Measurements from ENCODE around the gene C4A.
"Not testable (repeated sequence)": the region's sequence is repeated elsewhere in the genome, so short reads cannot be mapped to it uniquely, and the experiment has no call there.

The C4A gene

DNA sequence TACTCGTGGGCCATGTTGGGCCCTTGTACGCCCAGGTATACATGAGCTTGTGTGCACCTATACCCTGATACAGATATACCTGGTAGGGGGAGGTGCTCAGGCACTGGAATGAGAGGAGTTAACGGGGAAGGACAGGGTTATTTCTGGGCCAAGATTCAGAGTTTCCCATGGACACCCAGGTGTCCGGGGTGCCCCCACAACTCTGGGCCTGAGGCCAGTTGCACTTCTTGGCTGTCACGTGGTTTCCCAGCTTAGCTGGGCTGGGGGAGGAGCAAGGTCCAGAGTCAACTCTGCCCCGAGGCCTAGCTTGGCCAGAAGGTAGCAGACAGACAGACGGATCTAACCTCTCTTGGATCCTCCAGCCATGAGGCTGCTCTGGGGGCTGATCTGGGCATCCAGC, at the start of gene C4A:
C4A (plus strand) TSS at position 314 of the 400 bp plus-strand sequence; CDS start at position 365, 51 bp downstream.
- not testable (repeated sequence) for H3K27me3 ChIP-seq (ENCODE audit: control insufficient read depth, insufficient read depth, low read length); H3K36me3 ChIP-seq (ENCODE audit: control insufficient read depth, low read depth, low read length); H3K4me3 ChIP-seq (ENCODE audit: low read length); H3K9me3 ChIP-seq (ENCODE audit: control insufficient read depth, low read depth, low read length); H3K9ac ChIP-seq (ENCODE audit: low read length); H3K27ac ChIP-seq (ENCODE audit: low read length); H3K4me1 ChIP-seq (ENCODE audit: control insufficient read depth, low read depth, low read length)

DNA sequence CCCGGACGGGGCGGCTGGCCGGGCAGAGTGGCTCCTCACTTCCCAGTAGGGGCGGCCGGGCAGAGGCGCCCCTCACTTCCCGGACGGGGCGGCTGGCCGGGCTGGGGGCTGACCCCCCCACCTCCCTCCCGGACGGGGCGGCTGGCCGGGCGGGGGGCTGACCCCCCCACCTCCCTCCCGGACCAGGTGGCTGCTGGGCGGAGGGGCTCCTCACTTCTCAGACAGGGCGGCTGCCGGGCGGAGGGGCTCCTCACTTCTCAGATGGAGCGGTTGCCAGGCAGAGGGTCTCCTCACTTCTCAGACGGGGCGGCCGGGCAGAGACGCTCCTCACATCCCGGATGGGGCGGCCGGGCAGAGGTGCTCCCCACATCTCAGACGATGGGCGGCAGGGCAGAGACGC, 49.7 kb upstream of the C4A start:
- not testable (repeated sequence) for H3K36me3 ChIP-seq (ENCODE audit: control insufficient read depth, low read depth, low read length); H3K9me3 ChIP-seq (ENCODE audit: control insufficient read depth, low read depth, low read length); H3K4me3 ChIP-seq (ENCODE audit: low read length); H3K27me3 ChIP-seq (ENCODE audit: control insufficient read depth, insufficient read depth, low read length); H3K9ac ChIP-seq (ENCODE audit: low read length); H3K4me1 ChIP-seq (ENCODE audit: control insufficient read depth, low read depth, low read length); H3K27ac ChIP-seq (ENCODE audit: low read length)

DNA sequence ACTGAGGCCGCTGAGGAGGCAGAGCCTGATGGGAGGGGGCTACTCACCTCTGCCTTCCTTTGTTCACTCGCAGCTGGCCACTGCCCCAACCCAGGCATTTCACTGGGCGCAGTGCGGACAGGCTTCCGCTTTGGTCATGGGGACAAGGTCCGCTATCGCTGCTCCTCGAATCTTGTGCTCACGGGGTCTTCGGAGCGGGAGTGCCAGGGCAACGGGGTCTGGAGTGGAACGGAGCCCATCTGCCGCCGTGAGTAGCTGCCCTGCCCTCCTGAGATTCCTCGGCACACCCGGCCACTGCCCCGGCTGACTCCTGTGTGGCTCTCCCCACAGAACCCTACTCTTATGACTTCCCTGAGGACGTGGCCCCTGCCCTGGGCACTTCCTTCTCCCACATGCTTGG, 48.3 kb upstream of the C4A start:
- H3K27me3 ChIP-seq (ENCODE audit: control insufficient read depth, insufficient read depth, low read length): no peaks in the 10 kb centered on the region
- H3K27ac ChIP-seq (ENCODE audit: low read length): no peak overlapping the region
- H3K9me3 ChIP-seq (ENCODE audit: control insufficient read depth, low read depth, low read length): no peaks in the 10 kb centered on the region
- no peak overlapping the region for H3K4me3 ChIP-seq (ENCODE audit: low read length)
- no peaks in the 10 kb centered on the region for H3K36me3 ChIP-seq (ENCODE audit: control insufficient read depth, low read depth, low read length)
- H3K4me1 ChIP-seq (ENCODE audit: control insufficient read depth, low read depth, low read length): no peaks in the 10 kb centered on the region
- no peak overlapping the region for H3K9ac ChIP-seq (ENCODE audit: low read length)

DNA sequence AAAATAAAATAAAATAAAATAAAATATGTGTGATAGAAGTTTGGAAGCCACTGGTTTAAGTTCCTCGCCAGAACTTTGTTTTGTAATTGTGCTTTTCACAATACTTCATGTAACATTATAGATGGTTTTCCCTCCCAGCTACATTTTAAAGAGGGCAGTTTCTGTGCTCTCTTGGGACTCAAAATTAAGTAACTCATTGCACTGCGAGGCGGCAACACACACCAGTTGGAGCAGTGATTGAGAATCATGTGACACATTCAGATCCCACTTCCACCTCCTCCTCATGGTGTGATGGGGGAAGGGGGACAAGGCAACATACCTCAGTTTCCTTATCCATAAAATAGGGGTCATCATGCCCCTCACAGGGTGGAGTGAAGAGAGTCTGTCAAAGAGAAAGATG, 46.8 kb upstream of the C4A start:
- no peak overlapping the region for H3K27ac ChIP-seq (ENCODE audit: low read length)
- no peak overlapping the region for H3K9ac ChIP-seq (ENCODE audit: low read length)
- no peak overlapping the region for H3K4me3 ChIP-seq (ENCODE audit: low read length)

DNA sequence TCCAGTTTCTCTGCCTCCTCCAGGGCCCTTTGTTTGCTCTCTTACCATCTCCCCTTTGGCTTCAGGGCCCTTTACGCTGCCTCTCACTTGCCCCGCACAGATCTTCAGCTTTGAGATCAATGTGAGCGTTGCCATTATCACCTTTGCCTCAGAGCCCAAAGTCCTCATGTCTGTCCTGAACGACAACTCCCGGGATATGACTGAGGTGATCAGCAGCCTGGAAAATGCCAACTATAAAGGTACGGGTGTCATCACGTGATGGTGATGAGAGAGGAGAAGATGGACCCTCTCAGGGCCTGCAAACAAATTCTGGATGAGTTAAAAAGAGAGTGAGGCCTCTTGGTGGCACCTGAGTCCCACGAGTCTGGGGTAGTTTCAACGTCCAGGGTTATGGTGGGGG, 46.0 kb upstream of the C4A start:
- Histone ChIP-seq H3K9me3 (ENCODE audit: control insufficient read depth, low read depth, low read length) (no peaks in the 10 kb centered on the region), H3K27me3 (ENCODE audit: control insufficient read depth, insufficient read depth, low read length) (no peaks in the 10 kb centered on the region), H3K27ac (ENCODE audit: low read length) (no peak overlapping the region), H3K4me1 (ENCODE audit: control insufficient read depth, low read depth, low read length) (peaks cover 2% of the 10 kb centered on the region), H3K4me3 (ENCODE audit: low read length) (no peak overlapping the region), H3K9ac (ENCODE audit: low read length) (no peak overlapping the region), H3K36me3 (ENCODE audit: control insufficient read depth, low read depth, low read length) (no peaks in the 10 kb centered on the region)

More for the DNA sequence above, 46.8 kb upstream of the C4A start:
- Histone ChIP-seq H3K27me3 (ENCODE audit: control insufficient read depth, insufficient read depth, low read length) (no peaks in the 10 kb centered on the region), H3K36me3 (ENCODE audit: control insufficient read depth, low read depth, low read length) (no peaks in the 10 kb centered on the region), H3K9me3 (ENCODE audit: control insufficient read depth, low read depth, low read length) (no peaks in the 10 kb centered on the region), H3K4me1 (ENCODE audit: control insufficient read depth, low read depth, low read length) (no peaks in the 10 kb centered on the region)

DNA sequence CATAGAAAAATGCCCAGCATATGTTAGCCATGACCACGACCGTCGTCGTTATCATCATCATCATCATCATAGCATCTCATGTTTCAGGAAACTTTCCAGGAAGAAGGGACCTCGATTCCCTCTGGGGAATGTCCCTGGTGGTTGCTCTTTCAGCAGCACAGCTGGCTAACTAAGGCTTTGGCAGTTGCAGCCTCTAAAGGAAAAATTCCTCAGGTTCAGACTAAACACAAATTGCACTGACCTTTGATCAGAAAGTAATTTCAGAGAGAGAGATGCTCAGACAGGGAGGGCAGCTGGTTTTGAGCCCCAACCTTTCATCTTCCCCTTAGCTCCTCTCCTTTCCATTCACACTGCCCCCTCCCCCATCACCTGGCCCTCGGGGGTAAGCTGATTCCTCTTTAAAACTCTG, 41.6 kb upstream of the C4A start:
- H3K4me3 ChIP-seq (ENCODE audit: low read length): no peak overlapping the region
- H3K9me3 ChIP-seq (ENCODE audit: control insufficient read depth, low read depth, low read length): no peaks in the 10 kb centered on the region
- no peaks in the 10 kb centered on the region for H3K36me3 ChIP-seq (ENCODE audit: control insufficient read depth, low read depth, low read length)
- no peak overlapping the region for H3K27ac ChIP-seq (ENCODE audit: low read length)
- peaks cover 3% of the 10 kb centered on the region for H3K27me3 ChIP-seq (ENCODE audit: control insufficient read depth, insufficient read depth, low read length)
- H3K4me1 ChIP-seq (ENCODE audit: control insufficient read depth, low read depth, low read length): peaks cover 2% of the 10 kb centered on the region
- no peak overlapping the region for H3K9ac ChIP-seq (ENCODE audit: low read length)

DNA sequence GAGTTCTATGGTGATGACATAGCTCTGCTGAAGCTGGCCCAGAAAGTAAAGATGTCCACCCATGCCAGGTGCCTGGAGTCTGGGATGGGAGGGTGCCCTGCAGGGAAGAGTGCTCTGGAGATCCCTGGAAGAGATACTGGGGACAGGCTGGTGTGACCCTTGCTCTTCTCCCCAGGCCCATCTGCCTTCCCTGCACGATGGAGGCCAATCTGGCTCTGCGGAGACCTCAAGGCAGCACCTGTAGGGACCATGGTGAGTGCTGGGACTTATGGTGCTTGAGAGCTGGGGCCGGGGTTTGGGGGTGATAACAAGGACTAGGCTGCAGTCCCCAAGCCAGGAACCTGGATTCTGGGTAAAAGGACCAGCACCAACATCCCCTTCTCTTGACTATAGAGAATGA, 38.1 kb upstream of the C4A start:
- H3K27ac ChIP-seq (ENCODE audit: low read length): no peak overlapping the region
- peaks cover 5% of the 10 kb centered on the region for H3K4me1 ChIP-seq (ENCODE audit: control insufficient read depth, low read depth, low read length)
- no peaks in the 10 kb centered on the region for H3K9me3 ChIP-seq (ENCODE audit: control insufficient read depth, low read depth, low read length)
- no peak overlapping the region for H3K4me3 ChIP-seq (ENCODE audit: low read length)
- H3K27me3 ChIP-seq (ENCODE audit: control insufficient read depth, insufficient read depth, low read length): peaks cover 8% of the 10 kb centered on the region
- H3K9ac ChIP-seq (ENCODE audit: low read length): no peak overlapping the region
- H3K36me3 ChIP-seq (ENCODE audit: control insufficient read depth, low read depth, low read length): no peaks in the 10 kb centered on the region

DNA sequence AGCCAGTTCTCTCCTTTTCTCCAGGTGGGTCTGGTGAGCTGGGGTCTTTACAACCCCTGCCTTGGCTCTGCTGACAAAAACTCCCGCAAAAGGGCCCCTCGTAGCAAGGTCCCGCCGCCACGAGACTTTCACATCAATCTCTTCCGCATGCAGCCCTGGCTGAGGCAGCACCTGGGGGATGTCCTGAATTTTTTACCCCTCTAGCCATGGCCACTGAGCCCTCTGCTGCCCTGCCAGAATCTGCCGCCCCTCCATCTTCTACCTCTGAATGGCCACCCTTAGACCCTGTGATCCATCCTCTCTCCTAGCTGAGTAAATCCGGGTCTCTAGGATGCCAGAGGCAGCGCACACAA, 36.7 kb upstream of the C4A start:
- no peak overlapping the region for H3K9ac ChIP-seq (ENCODE audit: low read length)
- peaks cover 5% of the 10 kb centered on the region for H3K4me1 ChIP-seq (ENCODE audit: control insufficient read depth, low read depth, low read length)
- no peak overlapping the region for H3K4me3 ChIP-seq (ENCODE audit: low read length)
- no peak overlapping the region for H3K27ac ChIP-seq (ENCODE audit: low read length)
- peaks cover 8% of the 10 kb centered on the region for H3K27me3 ChIP-seq (ENCODE audit: control insufficient read depth, insufficient read depth, low read length)
- H3K9me3 ChIP-seq (ENCODE audit: control insufficient read depth, low read depth, low read length): no peaks in the 10 kb centered on the region
- H3K36me3 ChIP-seq (ENCODE audit: control insufficient read depth, low read depth, low read length): no peaks in the 10 kb centered on the region

DNA sequence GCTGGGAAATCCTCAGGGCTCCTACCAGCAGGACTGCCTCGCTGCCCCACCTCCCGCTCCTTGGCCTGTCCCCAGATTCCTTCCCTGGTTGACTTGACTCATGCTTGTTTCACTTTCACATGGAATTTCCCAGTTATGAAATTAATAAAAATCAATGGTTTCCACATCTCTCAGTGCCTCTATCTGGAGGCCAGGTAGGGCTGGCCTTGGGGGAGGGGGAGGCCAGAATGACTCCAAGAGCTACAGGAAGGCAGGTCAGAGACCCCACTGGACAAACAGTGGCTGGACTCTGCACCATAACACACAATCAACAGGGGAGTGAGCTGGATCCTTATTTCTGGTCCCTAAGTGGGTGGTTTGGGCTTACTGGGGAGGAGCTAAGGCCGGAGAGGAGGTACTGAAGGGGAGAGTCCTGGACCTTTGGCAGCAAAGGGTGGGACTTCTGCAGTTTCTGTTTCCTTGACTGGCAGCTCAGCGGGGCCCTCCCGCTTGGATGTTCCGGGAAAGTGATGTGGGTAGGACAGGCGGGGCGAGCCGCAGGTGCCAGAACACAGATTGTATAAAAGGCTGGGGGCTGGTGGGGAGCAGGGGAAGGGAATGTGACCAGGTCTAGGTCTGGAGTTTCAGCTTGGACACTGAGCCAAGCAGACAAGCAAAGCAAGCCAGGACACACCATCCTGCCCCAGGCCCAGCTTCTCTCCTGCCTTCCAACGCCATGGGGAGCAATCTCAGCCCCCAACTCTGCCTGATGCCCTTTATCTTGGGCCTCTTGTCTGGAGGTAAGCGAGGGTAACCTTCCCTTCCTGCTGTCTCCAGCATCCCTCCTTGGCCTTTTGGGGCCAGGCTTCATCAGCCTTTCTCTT, 36.1 kb upstream of the C4A start, which contains the start of gene CFB:
CFB (plus strand) TSS at position 589 of the 863 bp plus-strand sequence; CDS start at position 716, 127 bp downstream.
- no peak within 1 kb of the TSS for H3K27ac ChIP-seq (ENCODE audit: low read length)
- no peaks in the 10 kb centered on the region for H3K9me3 ChIP-seq (ENCODE audit: control insufficient read depth, low read depth, low read length)
- peaks cover 3% of the 10 kb centered on the region for H3K4me1 ChIP-seq (ENCODE audit: control insufficient read depth, low read depth, low read length)
- H3K4me3 ChIP-seq (ENCODE audit: low read length): no peak within 1 kb of the TSS
- H3K36me3 ChIP-seq (ENCODE audit: control insufficient read depth, low read depth, low read length): no peaks in the 10 kb centered on the region
- peaks cover 8% of the 10 kb centered on the region for H3K27me3 ChIP-seq (ENCODE audit: control insufficient read depth, insufficient read depth, low read length)
- no peak within 1 kb of the TSS for H3K9ac ChIP-seq (ENCODE audit: low read length)

DNA sequence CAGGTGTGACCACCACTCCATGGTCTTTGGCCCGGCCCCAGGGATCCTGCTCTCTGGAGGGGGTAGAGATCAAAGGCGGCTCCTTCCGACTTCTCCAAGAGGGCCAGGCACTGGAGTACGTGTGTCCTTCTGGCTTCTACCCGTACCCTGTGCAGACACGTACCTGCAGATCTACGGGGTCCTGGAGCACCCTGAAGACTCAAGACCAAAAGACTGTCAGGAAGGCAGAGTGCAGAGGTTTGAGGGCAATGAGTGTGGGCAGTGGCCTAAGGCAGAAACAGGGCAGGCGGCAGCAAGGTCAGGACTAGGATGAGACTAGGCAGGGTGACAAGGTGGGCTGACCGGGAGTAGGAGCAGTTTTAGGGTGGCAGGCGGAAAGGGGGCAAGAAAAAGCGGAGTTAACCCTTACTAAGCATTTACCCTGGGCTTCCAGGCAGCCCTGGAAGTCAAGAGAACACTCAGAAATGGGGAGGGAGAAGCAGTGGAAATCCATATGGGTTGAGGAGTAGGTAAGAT, 35.4 kb upstream of the C4A start:
- H3K4me3 ChIP-seq (ENCODE audit: low read length): no peak overlapping the region
- H3K27me3 ChIP-seq (ENCODE audit: control insufficient read depth, insufficient read depth, low read length): peaks cover 8% of the 10 kb centered on the region
- H3K9ac ChIP-seq (ENCODE audit: low read length): no peak overlapping the region
- H3K36me3 ChIP-seq (ENCODE audit: control insufficient read depth, low read depth, low read length): peaks cover 7% of the 10 kb centered on the region
- peaks cover 3% of the 10 kb centered on the region for H3K4me1 ChIP-seq (ENCODE audit: control insufficient read depth, low read depth, low read length)
- H3K27ac ChIP-seq (ENCODE audit: low read length): no peak overlapping the region
- H3K9me3 ChIP-seq (ENCODE audit: control insufficient read depth, low read depth, low read length): no peaks in the 10 kb centered on the region

DNA sequence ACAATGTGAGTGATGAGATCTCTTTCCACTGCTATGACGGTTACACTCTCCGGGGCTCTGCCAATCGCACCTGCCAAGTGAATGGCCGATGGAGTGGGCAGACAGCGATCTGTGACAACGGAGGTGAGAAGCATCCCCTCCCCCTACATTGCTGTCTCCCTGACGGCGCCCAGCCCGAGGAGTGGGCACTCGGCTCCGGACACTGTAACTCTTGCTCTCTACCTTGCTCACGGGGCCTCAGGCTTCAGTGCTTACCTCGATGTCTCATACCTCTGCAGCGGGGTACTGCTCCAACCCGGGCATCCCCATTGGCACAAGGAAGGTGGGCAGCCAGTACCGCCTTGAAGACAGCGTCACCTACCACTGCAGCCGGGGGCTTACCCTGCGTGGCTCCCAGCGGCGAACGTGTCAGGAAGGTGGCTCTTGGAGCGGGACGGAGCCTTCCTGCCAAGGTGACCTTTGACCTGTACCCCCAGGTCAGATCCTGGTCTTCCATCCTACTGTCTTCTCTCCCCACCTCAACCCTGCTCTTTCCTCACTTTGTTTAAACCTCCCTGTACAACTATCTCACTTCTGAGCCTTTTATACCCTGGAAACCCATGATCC, 34.7 kb upstream of the C4A start:
- Histone ChIP-seq H3K27ac (ENCODE audit: low read length) (no peak overlapping the region), H3K9me3 (ENCODE audit: control insufficient read depth, low read depth, low read length) (no peaks in the 10 kb centered on the region), H3K27me3 (ENCODE audit: control insufficient read depth, insufficient read depth, low read length) (peaks cover 8% of the 10 kb centered on the region), H3K4me1 (ENCODE audit: control insufficient read depth, low read depth, low read length) (peaks cover 3% of the 10 kb centered on the region), H3K4me3 (ENCODE audit: low read length) (no peak overlapping the region), H3K9ac (ENCODE audit: low read length) (no peak overlapping the region), H3K36me3 (ENCODE audit: control insufficient read depth, low read depth, low read length) (peaks cover 14% of the 10 kb centered on the region)

DNA sequence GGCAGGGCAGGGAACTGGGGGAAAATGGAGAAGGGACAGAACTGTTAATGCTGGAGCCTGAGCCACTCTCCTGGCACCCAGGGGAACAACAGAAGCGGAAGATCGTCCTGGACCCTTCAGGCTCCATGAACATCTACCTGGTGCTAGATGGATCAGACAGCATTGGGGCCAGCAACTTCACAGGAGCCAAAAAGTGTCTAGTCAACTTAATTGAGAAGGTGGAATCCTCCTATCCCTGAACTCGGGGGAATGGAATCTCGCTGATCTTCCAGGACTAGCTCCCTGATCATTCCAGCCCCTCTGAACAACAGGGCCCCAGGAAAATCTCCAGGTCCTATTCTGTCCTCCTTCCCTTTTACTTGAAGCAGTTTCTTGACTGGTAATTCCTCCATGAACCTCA, 34.0 kb upstream of the C4A start:
- Histone ChIP-seq H3K9me3 (ENCODE audit: control insufficient read depth, low read depth, low read length) (no peaks in the 10 kb centered on the region), H3K36me3 (ENCODE audit: control insufficient read depth, low read depth, low read length) (peaks cover 15% of the 10 kb centered on the region), H3K9ac (ENCODE audit: low read length) (no peak overlapping the region), H3K27ac (ENCODE audit: low read length) (no peak overlapping the region), H3K4me1 (ENCODE audit: control insufficient read depth, low read depth, low read length) (peaks cover 3% of the 10 kb centered on the region), H3K4me3 (ENCODE audit: low read length) (no peak overlapping the region), H3K27me3 (ENCODE audit: control insufficient read depth, insufficient read depth, low read length) (peaks cover 8% of the 10 kb centered on the region)

Data from iPS-18a (cell line).